HFF-Myc (cell line): ENCODE measurements around the gene NXNL1.
"Not testable (repeated sequence)": the region's sequence is repeated elsewhere in the genome, so short reads cannot be mapped to it uniquely, and the experiment has no call there.

Source experiments
- DNase-seq: peaks from one replicate; pipeline ENCODE4 v3.0.0-alpha.2; 2011; ENCODE audit warnings: low read depth; ENCODE audit errors: extremely low read depth
- H3K4me3 ChIP-seq: replicated peaks from 2 replicates; pipeline ENCODE4 v1.5.1; 2011; ENCODE audit warnings: low read depth, mild to moderate bottlenecking, control low read depth, low read length
- TF ChIP-seq, protein P1 (sequence below): IDR thresholded peaks from 2 replicates; pipeline ENCODE4 v1.5.1; 2012; ENCODE audit warnings: mild to moderate bottlenecking, low read depth, low read length, control low read depth; ENCODE audit errors: missing control alignments

Gene NXNL1

DNA sequence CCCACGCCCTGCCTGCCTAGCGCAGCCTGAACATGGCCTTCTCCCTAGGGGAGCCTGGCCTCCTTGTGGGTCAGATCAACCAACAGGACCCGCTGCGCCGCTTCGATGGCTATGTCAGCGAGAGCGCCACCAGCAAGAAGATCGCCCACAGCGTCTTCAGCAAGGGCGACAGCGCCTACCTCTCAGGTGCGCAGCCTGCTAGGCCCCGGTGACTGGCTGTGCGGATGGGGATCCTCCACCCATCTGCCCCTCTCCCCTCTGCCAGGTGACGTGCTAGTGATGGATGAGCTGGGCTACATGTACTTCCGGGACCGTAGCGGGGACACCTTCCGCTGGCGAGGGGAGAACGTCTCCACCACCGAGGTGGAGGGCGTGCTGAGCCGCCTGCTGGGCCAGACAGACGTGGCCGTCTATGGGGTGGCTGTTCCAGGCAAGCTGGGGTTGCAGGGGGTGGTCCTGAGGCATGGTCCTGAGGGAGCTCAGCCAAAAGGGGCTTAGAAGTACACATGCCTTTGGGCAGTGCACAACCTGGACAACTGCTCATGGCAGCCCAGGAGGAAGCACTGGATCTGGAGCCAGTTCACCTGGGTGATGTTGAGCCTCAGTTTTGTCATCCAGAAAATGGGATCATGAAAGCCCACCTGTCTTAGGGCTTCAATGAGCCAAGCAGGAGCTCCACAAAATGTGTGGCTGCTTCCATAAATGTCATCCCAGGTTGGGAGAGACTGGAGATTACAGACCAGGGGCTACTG, 39.9 kb upstream of the NXNL1 start:
- no peak overlapping the region for H3K4me3 ChIP-seq
- DNase-seq = no peak
- TF ChIP-seq, protein P1, sequence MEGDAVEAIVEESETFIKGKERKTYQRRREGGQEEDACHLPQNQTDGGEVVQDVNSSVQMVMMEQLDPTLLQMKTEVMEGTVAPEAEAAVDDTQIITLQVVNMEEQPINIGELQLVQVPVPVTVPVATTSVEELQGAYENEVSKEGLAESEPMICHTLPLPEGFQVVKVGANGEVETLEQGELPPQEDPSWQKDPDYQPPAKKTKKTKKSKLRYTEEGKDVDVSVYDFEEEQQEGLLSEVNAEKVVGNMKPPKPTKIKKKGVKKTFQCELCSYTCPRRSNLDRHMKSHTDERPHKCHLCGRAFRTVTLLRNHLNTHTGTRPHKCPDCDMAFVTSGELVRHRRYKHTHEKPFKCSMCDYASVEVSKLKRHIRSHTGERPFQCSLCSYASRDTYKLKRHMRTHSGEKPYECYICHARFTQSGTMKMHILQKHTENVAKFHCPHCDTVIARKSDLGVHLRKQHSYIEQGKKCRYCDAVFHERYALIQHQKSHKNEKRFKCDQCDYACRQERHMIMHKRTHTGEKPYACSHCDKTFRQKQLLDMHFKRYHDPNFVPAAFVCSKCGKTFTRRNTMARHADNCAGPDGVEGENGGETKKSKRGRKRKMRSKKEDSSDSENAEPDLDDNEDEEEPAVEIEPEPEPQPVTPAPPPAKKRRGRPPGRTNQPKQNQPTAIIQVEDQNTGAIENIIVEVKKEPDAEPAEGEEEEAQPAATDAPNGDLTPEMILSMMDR = no peak

GRCh38 chr19:17499648-17500446, 39.1 kb upstream of the NXNL1 start:
- no peak overlapping the region for H3K4me3 ChIP-seq
- DNase-seq = no peak
- TF ChIP-seq, protein P1 = no peak

DNA sequence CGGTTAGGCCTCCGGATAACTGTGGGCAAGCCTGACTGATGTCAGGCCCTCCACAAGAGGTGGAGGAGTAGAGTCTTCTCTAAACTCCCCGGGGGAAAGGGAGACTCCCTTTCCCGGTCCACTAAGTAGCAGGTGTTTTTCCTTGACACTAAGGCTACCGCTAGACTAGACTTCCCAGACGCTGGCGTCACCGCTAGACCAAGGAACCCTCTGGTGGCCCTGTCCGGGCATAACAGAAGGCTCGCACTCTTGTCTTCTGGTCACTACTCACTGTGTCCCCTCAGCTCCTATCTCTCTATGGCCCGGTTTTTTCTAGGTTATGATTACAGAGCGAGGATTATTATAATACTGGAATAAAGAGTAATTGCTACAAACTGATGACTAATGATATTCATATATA, 38.3 kb upstream of the NXNL1 start:
- TF ChIP-seq, protein P1 = peak; percentile 8
- not testable (repeated sequence) for DNase-seq

DNA sequence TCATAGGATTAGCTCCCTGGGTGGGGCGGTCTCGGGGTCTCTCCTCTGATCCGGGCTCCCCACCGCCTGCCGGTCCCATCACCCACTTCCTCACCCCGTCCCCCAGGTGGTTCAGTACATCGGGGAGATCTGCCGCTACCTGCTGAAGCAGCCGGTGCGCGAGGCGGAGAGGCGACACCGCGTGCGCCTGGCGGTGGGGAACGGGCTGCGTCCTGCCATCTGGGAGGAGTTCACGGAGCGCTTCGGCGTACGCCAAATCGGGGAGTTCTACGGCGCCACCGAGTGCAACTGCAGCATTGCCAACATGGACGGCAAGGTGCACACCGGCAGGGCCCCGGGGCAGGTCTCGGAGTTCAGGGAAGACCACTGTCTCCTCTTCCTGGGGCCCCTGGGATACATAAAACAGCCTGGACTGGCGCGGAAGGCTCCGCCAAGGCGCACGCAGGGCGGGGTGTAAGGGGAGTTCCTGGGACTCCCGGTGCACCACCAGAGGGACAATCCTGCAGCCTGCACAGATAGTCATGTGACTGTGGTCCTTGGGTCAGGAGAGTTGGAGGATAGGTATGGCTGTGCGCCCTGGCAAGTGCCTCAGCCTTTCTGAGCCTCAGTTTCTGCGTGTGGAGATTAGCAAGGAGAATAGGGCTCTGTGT, 36.5 kb upstream of the NXNL1 start:
- H3K4me3 ChIP-seq = no peak overlapping the region
- no peak for DNase-seq
- TF ChIP-seq, protein P1 = no peak

More for the DNA sequence above, 38.3 kb upstream of the NXNL1 start:
- H3K4me3 ChIP-seq = not testable (repeated sequence)

GRCh38 chr19:17496337-17496997, 35.7 kb upstream of the NXNL1 start:
- TF ChIP-seq, protein P1 = peak; percentile 96
- no peak overlapping the region for H3K4me3 ChIP-seq
- no peak for DNase-seq

DNA sequence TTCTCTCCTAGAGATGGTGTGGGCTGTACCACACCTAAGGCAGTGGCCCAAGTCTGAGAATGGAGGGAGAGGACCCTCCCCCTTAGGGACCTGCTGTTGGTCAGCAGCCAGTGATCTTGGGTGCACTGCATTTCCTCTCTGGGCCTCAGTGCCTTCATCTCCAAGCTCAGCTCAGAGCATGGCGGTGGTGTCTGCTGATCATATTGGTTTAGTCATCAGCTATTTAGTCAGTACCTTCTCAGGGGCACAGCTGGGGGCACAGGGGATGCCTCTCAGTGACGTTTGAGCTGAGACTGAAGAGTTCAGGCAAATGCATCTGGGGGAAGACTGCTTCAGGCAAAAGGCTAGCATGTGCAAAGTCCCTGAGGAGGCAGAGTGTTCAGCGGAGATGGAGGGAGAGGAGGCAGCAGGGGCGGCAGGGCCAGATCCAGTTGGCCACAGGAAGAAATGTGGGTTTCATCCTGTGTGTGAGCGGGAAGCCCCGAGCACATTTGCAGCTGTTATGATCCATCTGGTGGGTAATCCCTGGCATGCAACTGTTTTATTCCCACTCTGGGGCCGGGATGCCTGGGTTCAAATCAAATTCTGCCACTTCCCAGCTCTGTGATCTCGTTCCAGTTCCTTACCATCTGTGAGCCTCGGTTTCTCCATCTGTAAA, 35.0 kb upstream of the NXNL1 start:
- TF ChIP-seq, protein P1 = no peak
- no peak overlapping the region for H3K4me3 ChIP-seq
- no peak for DNase-seq
